B cell (primary cell): ENCODE data around the gene AHNAK. TPM values are rescaled to one million over a fixed set of nuclear protein-coding genes. Genes with fewer than 3 reads are reported as not detected.
A peak's percentile ranks its signal among the peaks of the same experiment; 100 is the strongest.

ENCODE experiments used
- ATAC-seq: fragments of 200-7000 bp; cut with Tn5 transposase; one replicate; pipeline ENCODE4 v1.10.0; 2021; ENCODE audit warnings: low read depth, mild to moderate bottlenecking, moderate number of reproducible peaks, moderate library complexity
- CTCF ChIA-PET: fragments of 350-600 bp; sonication (Branson Sonifier 250); formaldehyde crosslinking; loops from one replicate; lab custom pipeline; 2021; ENCODE audit warnings: antibody characterized with exemption, inconsistent platforms; lab: Charles Lee
- POLR2A ChIA-PET: fragments of 350-600 bp; sonication (Branson Sonifier 250); formaldehyde crosslinking; loops from one replicate; lab custom pipeline; 2021; ENCODE audit warnings: antibody characterized with exemption; lab: Charles Lee
- DNase-seq: peaks from one replicate; pipeline ENCODE4 v3.0.0; 2013
- H2AFZ ChIP-seq: 2 replicates; pipeline ENCODE4 v1.6.1; 2012; ENCODE audit warnings: mild to moderate bottlenecking, low read depth, low read length; ENCODE audit not compliant: insufficient read depth, poor library complexity, severe bottlenecking
- H3K27ac ChIP-seq, 2 donors: 1 replicate in 1 of 2; 2 replicates in 1 of 2; pipeline ENCODE4 v1.5.1; 2012 to 2013; ENCODE audit warnings: low read length in 2 of 2, mild to moderate bottlenecking in 2 of 2, moderate library complexity in 1 of 2
- H3K27me3 ChIP-seq, 4 experiments: fragments of 200-600 bp in 1 of 4; sonication (generic) in 1 of 4; replicated peaks in 1 of 4; 1 replicate in 2 of 4; 2 replicates in 2 of 4; pipeline versions ENCODE4 v1.6.1 to v1.7.0; 2013 to 2016; ENCODE audit warnings: low read length in 3 of 4, mild to moderate bottlenecking in 2 of 4, mixed read lengths in 1 of 4, moderate library complexity in 1 of 4; ENCODE audit not compliant: insufficient read depth in 4 of 4, control insufficient read depth in 3 of 4; ENCODE audit errors: control extremely low read depth in 1 of 4
- H3K36me3 ChIP-seq, 2 experiments: replicated peaks in 1 of 2; 1 replicate in 1 of 2; 2 replicates in 1 of 2; pipeline versions ENCODE4 v1.6.1 to v1.7.1; 2013; ENCODE audit warnings: low read length in 1 of 2; ENCODE audit not compliant: insufficient read depth in 2 of 2, control insufficient read depth in 1 of 2; ENCODE audit errors: control extremely low read depth in 1 of 2, extremely low read depth in 1 of 2
- H3K4me1 ChIP-seq, 2 donors: fragments of 200-600 bp in 1 of 2; sonication (generic) in 1 of 2; 1 replicate in 1 of 2; 2 replicates in 1 of 2; pipeline versions ENCODE4 v1.5.1 to v1.6.1; 2013 to 2017; ENCODE audit warnings: low read length in 2 of 2; ENCODE audit not compliant: control insufficient read depth in 2 of 2, insufficient read depth in 2 of 2
- H3K4me2 ChIP-seq: replicated peaks from 2 replicates; pipeline ENCODE3; 2012; ENCODE audit warnings: mild to moderate bottlenecking, low read depth, low read length; ENCODE audit not compliant: poor library complexity, severe bottlenecking
- H3K4me3 ChIP-seq, 5 experiments: fragments of 200-600 bp in 1 of 5; sonication (generic) in 1 of 5; 1 replicate in 3 of 5; 2 replicates in 2 of 5; pipeline versions ENCODE4 v1.5.1 to v1.7.0; 2011 to 2016; ENCODE audit warnings: low read length in 4 of 5, mild to moderate bottlenecking in 4 of 5, low read depth in 2 of 5, control low read depth in 1 of 5, moderate library complexity in 1 of 5; ENCODE audit not compliant: insufficient read depth in 1 of 5; ENCODE audit errors: control extremely low read depth in 1 of 5, extremely low read depth in 1 of 5
- H3K79me2 ChIP-seq: fragments of 200-600 bp; sonication (generic); one replicate; pipeline ENCODE4 v1.6.0; 2016; ENCODE audit warnings: low read length; ENCODE audit not compliant: control insufficient read depth, insufficient read depth
- H3K9ac ChIP-seq: fragments of 200-600 bp; sonication (generic); 2 replicates; pipeline ENCODE4 v1.6.1; 2017; ENCODE audit warnings: mild to moderate bottlenecking, low read length, moderate library complexity
- H3K9me3 ChIP-seq, 3 donors: one replicate each; pipeline versions ENCODE4 v1.6.1 to v1.7.1; 2013; ENCODE audit warnings: low read length in 2 of 3; ENCODE audit not compliant: control insufficient read depth in 2 of 3, insufficient read depth in 1 of 3; ENCODE audit errors: control extremely low read depth in 1 of 3
- H4K20me1 ChIP-seq: 2 replicates; pipeline ENCODE4 v1.6.0; 2012; ENCODE audit warnings: mild to moderate bottlenecking, low read length; ENCODE audit not compliant: insufficient read depth, control insufficient read depth, poor library complexity, severe bottlenecking
- H3K27ac Mint-ChIP-seq: one replicate; pipeline ENCODE4 v1.8.0; 2021; ENCODE audit warnings: mixed read lengths
- H3K27me3 Mint-ChIP-seq: one replicate; pipeline ENCODE4 v1.8.0; 2021; ENCODE audit warnings: mixed read lengths
- H3K4me1 Mint-ChIP-seq: one replicate; pipeline ENCODE4 v1.8.0; 2021; ENCODE audit warnings: mixed read lengths
- H3K4me3 Mint-ChIP-seq: one replicate; pipeline ENCODE4 v1.8.0; 2021; ENCODE audit warnings: mixed read lengths
- H3K9me3 Mint-ChIP-seq: one replicate; pipeline ENCODE4 v1.8.0; 2022; ENCODE audit warnings: mixed read lengths; ENCODE audit not compliant: insufficient read depth
- CTCF ChIP-seq: fragments of 200-600 bp; IDR thresholded peaks from one replicate; pipeline ENCODE4 v1.8.0; 2022; ENCODE audit warnings: antibody characterized with exemption, mild to moderate bottlenecking
- EZH2 ChIP-seq: IDR thresholded peaks from 2 replicates; pipeline ENCODE4 v1.6.1; 2012; ENCODE audit warnings: borderline replicate concordance, low read depth, mild to moderate bottlenecking, moderate library complexity, low read length; ENCODE audit not compliant: insufficient read depth, poor library complexity, severe bottlenecking
- WGBS: methylation state at CpG from one replicate; pipeline ENCODE4 v1.1.5; 2013; ENCODE audit warnings: missing lambda C conversion rate; ENCODE audit not compliant: insufficient coverage; 5-methylcytosine and 5-hydroxymethylcytosine counted together
- intact Hi-C: fragments of 100-400 bp; cut with micrococcal nuclease; formaldehyde crosslinking; loops from one replicate; pipeline ENCODE4 v1.10.0; 2022
- polyA plus RNA-seq: library from polyadenylated mRNA; depleted of rRNA; stranded (reverse); fragments of >200 nt; gene quantifications from 2 replicates; pipeline ENCODE4 v1.2.3, GENCODE V29; 2012
- total RNA-seq, 2 donors: library from RNA; stranded (reverse); fragments of 120-200 nt in 1 of 2; gene quantifications; 1 replicate in 1 of 2; 2 replicates in 1 of 2; pipeline versions ENCODE4 v1.2.3 to v1.2.4, GENCODE V29; 2013 to 2022

Gene AHNAK
- total and polyA plus RNA-seq, 2 donors (not counting 1 experiment from before 2014, with no cell fraction given), result 63.7 to 229 TPM

- peaks cover 90% of the 10 kb centered on the region for H4K20me1 ChIP-seq
- peak overlapping the region; percentile 90 for H3K27ac Mint-ChIP-seq
- intact Hi-C loops, result no loop called here
- H3K4me2 ChIP-seq, result peak overlapping the region; percentile 97
- CTCF ChIA-PET, result interaction anchor here (0.6 to 11.1 kb wide), 3 partner anchors 17 to 144 kb away, joined by 3 to 376 read pairs (median 207); no protein-coding TSS in a partner anchor
- peak overlapping the region; percentile 18 to 36 for H3K27ac ChIP-seq
- ATAC-seq (no peak), DNase-seq (no peak)
- H3K9me3 ChIP-seq, result no peaks in the 10 kb centered on the region
- peaks cover 89% of the 10 kb centered on the region for H3K79me2 ChIP-seq
- H3K4me3 Mint-ChIP-seq, result peak overlapping the region; percentile 73
- no peaks in the 10 kb centered on the region for H3K9me3 Mint-ChIP-seq
- TF ChIP-seq EZH2, result no peak
- TF ChIP-seq CTCF, result no peak
- H3K4me3 ChIP-seq, result peak overlapping the region in 2 of 5 experiments; percentile 5 to 26
- WGBS, result 69% methylated on average over 12 of the region's 19 CpGs
- POLR2A ChIA-PET, result interaction anchor here (0.9 to 7.3 kb wide), 2 partner anchors 17 to 52 kb away, joined by 3 to 119 read pairs; partner anchors contain the start of gene TUT1
- peak overlapping the region; percentile 36 for H3K9ac ChIP-seq
- no peaks in the 10 kb centered on the region for H3K27me3 Mint-ChIP-seq
- H3K27me3 ChIP-seq, result no peaks in the 10 kb centered on the region
- H3K4me1 Mint-ChIP-seq, result peaks cover 62% of the 10 kb centered on the region
- no peak overlapping the region for H2AFZ ChIP-seq
- H3K36me3 ChIP-seq, result peaks cover 7 to 37% of the 10 kb centered on the region in 2 experiments
- peaks cover 52 to 59% of the 10 kb centered on the region in 2 donors for H3K4me1 ChIP-seq
These were observed 8.0 kb downstream of the AHNAK start for GRCh38 chr11:62538470-62539237.
